ENCODE data around the gene EEF1A1.

The EEF1A1 gene

DNA sequence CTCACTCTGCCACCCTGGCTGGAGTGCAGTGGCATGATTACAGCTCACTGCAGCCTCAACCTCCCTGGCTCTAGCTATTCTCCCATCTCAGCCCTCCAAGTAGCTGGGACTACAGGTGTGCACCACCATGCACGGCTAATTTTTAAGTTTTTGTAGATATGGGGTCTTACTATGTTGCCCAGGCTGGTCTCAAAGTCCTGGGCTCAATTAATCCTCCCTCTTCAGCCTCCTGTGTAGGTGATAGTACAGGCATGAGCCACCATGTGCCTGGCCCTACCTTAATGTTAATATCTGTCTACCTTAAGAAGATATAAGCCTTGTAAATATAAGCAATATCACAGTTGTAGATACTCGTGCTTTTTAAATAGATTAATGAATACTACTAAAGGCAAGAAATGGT lies 16.7 kb downstream of the EEF1A1 start:
- DNase-seq, result no peak

DNA sequence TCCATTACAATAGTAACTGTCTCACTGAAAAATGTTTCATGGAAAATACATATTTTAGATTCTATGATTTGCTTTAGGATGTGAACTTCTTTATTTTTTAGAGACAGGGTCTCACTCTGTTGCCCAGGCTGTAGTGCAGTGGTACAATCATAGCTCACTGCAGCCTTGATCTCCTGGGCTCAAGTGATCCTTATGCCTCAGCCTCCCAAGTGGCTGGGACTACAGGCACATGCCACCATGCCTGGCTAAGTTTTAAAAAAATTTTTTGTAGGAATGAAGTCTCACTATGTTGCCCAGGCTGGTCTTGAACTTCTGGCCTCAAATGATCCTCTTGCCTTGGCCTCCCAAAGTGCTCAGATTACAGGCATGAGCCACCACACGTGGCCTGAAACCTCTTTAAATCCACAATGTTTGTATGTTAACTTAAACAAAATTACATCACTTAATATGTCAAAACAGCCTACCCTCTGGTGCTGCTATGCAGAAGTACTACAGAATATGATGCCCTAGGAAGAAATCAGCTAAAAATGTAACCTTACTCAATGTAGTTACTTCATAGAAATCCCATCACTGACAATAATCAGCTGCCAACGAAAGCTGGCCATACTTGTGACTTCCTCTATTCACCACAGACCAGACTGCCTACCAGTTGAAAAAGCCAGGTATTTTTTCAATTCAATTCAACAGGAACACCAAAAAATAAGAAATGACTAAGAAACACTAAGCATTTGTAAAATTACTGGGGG lies 17.6 kb downstream of the EEF1A1 start:
- DNase-seq, result no peak

DNA sequence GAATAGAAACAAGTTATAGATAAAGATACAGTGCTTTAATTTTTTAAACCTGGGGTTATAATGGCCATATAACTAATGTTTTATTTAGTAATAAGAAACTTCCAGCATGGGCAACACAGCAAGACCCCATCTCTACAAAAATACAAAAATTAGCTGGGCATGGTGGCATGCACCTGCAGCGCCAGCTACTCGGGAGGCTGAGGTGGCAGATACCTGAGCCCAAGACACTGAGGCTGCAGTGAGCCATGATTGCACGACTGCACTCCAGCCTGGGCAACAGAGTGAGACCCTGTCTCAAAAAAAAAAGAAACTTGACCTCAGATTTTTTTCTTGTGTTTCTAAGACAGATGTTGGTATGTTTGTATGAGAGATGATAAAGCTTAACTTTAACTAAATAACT lies 22.9 kb downstream of the EEF1A1 start:
- DNase-seq, result no peak

DNA sequence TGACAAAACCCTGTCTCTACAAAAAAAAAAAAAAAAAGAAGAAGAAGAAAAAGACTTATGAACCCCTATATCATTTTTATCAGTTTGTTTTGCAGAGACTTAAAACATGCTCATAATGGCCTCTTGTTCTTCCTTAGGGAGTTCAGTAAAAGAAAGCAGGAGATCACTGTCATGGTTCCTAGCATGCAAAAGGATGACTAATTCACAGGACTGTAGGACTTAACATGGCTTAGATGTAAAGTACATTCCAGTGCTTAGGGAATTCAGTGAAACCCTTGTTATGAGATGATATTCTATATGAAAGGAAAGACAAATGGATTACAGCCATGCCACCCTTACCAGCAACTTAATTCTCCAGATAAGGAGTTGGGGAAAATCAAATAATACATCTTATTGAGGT lies 29.5 kb downstream of the EEF1A1 start:
- peak; percentile 31 for DNase-seq

DNA sequence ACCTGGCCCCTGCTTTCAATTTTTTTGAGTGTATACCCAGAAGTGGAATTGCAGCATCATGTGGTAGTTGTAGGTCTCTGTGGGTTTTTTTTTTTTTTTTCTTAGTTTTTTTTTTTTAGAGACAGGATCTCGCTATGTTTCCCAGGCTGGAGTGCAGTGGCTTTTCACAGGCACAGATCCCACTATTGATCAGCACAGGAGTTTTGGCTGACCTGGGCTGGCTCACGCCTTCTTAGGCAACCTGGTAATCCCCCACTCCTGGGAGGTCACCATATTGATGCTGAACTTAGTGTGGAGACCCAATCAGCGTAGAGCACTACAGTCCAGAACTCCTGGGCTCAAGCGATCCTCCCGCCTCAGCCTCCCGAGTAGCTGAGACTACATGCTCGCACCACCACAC lies 33.4 kb downstream of the EEF1A1 start:
- DNase-seq, result no peak

DNA sequence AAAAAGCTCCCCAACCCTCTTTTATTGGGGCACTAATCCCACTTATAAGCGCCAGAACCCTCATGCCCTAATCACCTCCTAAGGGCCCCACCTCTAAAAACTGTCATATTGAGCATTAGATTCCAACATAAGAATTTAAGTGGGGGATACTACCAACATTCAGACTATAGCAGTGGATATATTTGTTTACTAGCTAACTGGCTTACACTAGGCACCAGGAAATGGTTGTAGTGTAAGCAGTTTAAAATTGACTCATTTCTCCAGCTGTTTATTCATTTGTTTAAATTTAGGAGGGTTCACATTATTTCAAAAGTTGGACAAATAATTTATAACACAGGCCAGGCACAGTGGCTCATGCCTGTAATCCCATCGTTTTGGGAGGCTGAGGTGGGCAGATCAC lies 36.4 kb downstream of the EEF1A1 start:
- DNase-seq, result no peak

DNA sequence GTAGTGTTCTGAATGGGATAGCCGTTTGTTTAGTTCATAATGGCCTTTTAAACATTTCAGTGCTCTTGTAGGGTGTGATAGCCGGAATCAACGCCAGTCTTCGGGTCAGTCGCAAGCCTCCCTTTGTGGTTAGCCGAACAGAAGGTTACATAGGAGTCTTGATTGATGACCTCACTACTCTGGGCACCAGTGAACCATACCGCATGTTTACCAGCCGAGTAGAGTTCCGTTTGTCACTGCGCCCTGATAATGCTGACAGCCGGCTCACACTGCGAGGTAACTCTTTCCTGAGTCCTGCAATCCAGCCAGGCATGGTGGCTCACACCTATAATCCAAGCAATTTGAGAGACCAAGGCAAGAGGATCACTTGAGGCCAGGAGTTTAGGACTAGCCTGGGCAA lies 38.9 kb downstream of the EEF1A1 start:
- DNase-seq, result no peak

DNA sequence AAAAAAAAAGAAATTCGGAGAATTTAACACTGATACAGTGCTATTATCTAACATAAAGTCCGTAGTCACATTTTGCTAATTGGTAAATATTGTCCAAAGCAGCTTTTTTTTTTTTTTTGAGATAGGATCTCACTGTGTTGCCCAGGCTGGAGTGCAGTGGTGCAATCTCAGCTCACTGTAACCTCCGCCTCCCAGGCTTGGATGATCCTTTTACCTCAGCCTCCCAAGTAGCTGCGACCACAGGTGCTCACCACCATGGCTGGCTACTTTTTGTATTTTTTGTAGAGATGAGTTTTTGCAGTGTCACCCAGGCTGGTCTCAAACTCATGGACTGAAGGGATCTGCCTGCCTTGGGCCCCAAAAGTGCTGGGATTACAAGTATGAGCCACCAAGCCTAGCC lies 43.4 kb downstream of the EEF1A1 start:
- no peak for DNase-seq

DNA sequence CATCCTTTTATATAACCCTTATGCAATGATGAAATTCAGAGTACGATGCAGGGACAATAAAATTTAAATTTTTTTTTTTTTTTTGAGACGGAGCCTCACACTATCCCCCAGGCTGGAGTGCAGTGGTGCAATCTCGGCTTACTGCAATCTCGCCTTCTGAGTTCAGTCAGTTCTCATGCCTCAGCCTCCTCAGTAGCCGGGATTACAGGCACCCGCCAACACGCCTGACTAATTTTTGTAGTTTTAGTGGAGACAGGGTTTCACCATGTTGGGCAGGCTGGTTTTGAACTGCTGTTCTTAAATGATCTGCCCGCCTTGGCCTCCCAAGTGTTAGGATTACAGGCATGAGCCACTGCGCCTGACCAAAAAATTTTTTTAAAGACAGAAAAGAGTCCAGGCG lies 44.1 kb downstream of the EEF1A1 start:
- no peak for DNase-seq

DNA sequence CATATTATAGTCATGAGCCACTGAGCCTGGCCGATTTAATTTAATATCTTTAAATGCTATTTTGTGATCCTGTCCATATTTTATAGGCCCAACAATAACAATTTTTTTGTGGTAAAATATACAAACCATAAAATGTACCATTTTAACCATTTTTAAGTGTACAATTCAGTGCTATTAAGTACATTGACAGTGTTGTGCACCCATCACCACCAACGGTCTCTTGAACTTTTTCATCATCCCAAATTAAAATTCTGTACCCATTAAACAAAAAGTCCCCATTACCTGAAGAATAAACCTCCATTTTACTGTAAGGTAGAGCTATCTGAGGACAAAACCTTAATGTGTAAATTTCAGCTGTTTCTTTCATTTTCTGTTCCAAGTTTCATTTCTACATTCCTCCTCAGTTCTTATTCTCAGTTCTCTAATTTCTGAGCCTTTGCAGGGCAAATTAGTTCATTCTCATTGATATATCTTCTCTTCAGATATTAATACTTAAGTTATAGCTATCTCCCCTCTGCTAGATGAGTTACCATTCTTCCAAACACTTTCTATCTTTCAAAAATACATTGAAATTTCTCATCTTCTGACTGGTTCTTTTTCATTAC lies 49.0 kb downstream of the EEF1A1 start:
- DNase-seq, result no peak
